Astrocyte of the cerebellum (primary cell): ENCODE results near the gene VEGFA.

Experiments used
- DNase-seq: peaks from one replicate; pipeline ENCODE4 v3.0.0-alpha.2; 2011; ENCODE audit warnings: low read depth
- H3K4me3 ChIP-seq: 2 replicates; pipeline ENCODE4 v1.5.1; 2011; ENCODE audit warnings: mild to moderate bottlenecking, low read depth, low read length, moderate library complexity
- in situ Hi-C: cut with HindIII; loops from 2 replicates; pipeline ENCODE4 v1.10.0; 2017; ENCODE audit warnings: low sequenced_read_pairs
- TF ChIP-seq, protein P1 (sequence below): IDR thresholded peaks from 2 replicates; pipeline ENCODE4 v1.5.1; 2012; ENCODE audit warnings: low read length, low read depth, moderate library complexity, mild to moderate bottlenecking; ENCODE audit errors: missing control alignments

Gene VEGFA

GRCh38 chr6:43761666-43762409, 8.2 kb upstream of the VEGFA start:
- H3K4me3 ChIP-seq: no peak overlapping the region
- TF ChIP-seq, protein P1, sequence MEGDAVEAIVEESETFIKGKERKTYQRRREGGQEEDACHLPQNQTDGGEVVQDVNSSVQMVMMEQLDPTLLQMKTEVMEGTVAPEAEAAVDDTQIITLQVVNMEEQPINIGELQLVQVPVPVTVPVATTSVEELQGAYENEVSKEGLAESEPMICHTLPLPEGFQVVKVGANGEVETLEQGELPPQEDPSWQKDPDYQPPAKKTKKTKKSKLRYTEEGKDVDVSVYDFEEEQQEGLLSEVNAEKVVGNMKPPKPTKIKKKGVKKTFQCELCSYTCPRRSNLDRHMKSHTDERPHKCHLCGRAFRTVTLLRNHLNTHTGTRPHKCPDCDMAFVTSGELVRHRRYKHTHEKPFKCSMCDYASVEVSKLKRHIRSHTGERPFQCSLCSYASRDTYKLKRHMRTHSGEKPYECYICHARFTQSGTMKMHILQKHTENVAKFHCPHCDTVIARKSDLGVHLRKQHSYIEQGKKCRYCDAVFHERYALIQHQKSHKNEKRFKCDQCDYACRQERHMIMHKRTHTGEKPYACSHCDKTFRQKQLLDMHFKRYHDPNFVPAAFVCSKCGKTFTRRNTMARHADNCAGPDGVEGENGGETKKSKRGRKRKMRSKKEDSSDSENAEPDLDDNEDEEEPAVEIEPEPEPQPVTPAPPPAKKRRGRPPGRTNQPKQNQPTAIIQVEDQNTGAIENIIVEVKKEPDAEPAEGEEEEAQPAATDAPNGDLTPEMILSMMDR: no peak
- in situ Hi-C loops: no loop called here
- no peak for DNase-seq

GRCh38 chr6:43762410-43762768, 7.6 kb upstream of the VEGFA start:
- TF ChIP-seq, protein P1: no peak
- in situ Hi-C loops: no loop called here
- H3K4me3 ChIP-seq: no peak overlapping the region
- no peak for DNase-seq

- in situ Hi-C loops: no loop called here
- DNase-seq: no peak
Measured at GRCh38 chr6:43762966-43763695, 6.9 kb upstream of the VEGFA start.

DNA sequence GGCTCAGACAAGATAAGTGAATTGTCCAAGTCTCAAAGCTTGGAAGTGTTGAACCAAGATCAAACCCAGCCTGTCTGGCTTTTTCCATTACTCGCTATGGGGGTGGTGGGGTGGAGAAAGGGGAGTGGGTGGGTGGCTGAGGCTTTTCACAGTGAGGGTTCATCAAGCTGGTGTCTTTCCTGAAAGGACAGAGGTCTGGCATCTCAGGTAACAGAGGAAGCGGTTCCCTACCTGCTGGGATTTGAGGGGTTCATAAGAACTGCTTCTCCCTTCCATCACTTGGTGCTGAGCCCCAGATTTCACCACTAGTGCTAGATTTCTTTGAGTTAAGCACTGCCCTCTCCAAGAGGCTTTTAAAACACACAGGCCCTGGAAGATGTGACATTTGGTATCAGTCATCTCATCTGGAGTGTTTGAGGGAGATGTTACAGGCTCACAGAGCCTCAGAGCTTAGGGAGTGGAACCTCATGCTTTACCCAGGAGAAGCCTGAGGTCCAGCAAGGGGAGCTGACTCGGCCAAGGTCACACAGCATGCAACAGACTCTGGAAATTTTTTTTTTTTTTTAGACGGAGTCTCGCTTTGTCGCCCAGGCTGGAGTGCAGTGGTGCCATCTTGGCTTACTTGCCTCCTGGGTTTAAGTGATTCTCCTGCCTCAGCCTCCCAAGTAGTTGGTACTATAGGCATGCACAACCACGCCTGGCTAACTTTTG, 6.0 kb upstream of the VEGFA start:
- DNase-seq: no peak
- TF ChIP-seq, protein P1: no peak
- in situ Hi-C loops: no loop called here
- no peak overlapping the region for H3K4me3 ChIP-seq

More at GRCh38 chr6:43762966-43763695, 6.9 kb upstream of the VEGFA start:
- TF ChIP-seq, protein P1: no peak
- H3K4me3 ChIP-seq: no peak overlapping the region

GRCh38 chr6:43764772-43765171, 5.2 kb upstream of the VEGFA start:
- TF ChIP-seq, protein P1: no peak

GRCh38 chr6:43765776-43766499, 4.1 kb upstream of the VEGFA start:
- H3K4me3 ChIP-seq: no peak overlapping the region
- DNase-seq: no peak
- TF ChIP-seq, protein P1: no peak
- in situ Hi-C loops: no loop called here

More at GRCh38 chr6:43764772-43765171, 5.2 kb upstream of the VEGFA start:
- no peak for DNase-seq
- in situ Hi-C loops: no loop called here
- no peak overlapping the region for H3K4me3 ChIP-seq
